Measurements from ENCODE around the gene FST.
A peak's percentile ranks its signal among the peaks of the same experiment; 100 is the strongest.

Gene FST

GRCh38 chr5:53480416-53481158 lies at the start of gene FST:
Gene FST, plus strand, starts transcription at chr5:53480629. Its CDS starts 163 bp downstream, at chr5:53480792.
- no peak within 1 kb of the TSS for H3K27ac ChIP-seq
- no peaks in the 10 kb centered on the region for H3K9me3 ChIP-seq (ENCODE audit: low read depth, low read length)
- no peak for TF ChIP-seq FOXP2 (optimal IDR thresholded peaks at IDR 0.05; ENCODE audit: control extremely low read depth, extremely low read length, insufficient read depth)
- TF ChIP-seq POLR2AphosphoS5 (IDR thresholded peaks at IDR 0.05; ENCODE audit: borderline replicate concordance, low read depth, low read length) = no peak
- no peak for TF ChIP-seq EZH2 (IDR thresholded peaks at IDR 0.05)
- DNase-seq (ENCODE audit: low read depth, low spot score) = no peak
- no peak within 1 kb of the TSS for H3K9ac ChIP-seq (ENCODE audit: insufficient read length)
- H3K4me3 ChIP-seq = peak within 1 kb of the TSS; percentile 74
- no peaks in the 10 kb centered on the region for H3K36me3 ChIP-seq (ENCODE audit: insufficient read depth, low read length)

GRCh38 chr5:53431665-53432064 lies 48.8 kb upstream of the FST start:
- no peaks in the 10 kb centered on the region for H3K36me3 ChIP-seq (ENCODE audit: insufficient read depth, low read length)

GRCh38 chr5:53433026-53433425 lies 47.4 kb upstream of the FST start:
- Histone ChIP-seq H3K36me3 (ENCODE audit: insufficient read depth, low read length) (no peaks in the 10 kb centered on the region), H3K9ac (ENCODE audit: insufficient read length) (no peak overlapping the region), H3K27ac (no peak overlapping the region), H3K9me3 (ENCODE audit: low read depth, low read length) (no peaks in the 10 kb centered on the region), H3K4me3 (no peak overlapping the region)
- TF ChIP-seq POLR2AphosphoS5 (IDR thresholded peaks at IDR 0.05; ENCODE audit: borderline replicate concordance, low read depth, low read length) = no peak
- no peak for TF ChIP-seq EZH2 (IDR thresholded peaks at IDR 0.05)
- no peak for TF ChIP-seq FOXP2 (optimal IDR thresholded peaks at IDR 0.05; ENCODE audit: control extremely low read depth, extremely low read length, insufficient read depth)
- no peak for DNase-seq (ENCODE audit: low read depth, low spot score)

More at GRCh38 chr5:53431665-53432064, 48.8 kb upstream of the FST start:
- no peak overlapping the region for H3K27ac ChIP-seq
- no peak for DNase-seq (ENCODE audit: low read depth, low spot score)
- H3K9me3 ChIP-seq (ENCODE audit: low read depth, low read length) = no peaks in the 10 kb centered on the region
- TF ChIP-seq POLR2AphosphoS5 (IDR thresholded peaks at IDR 0.05; ENCODE audit: borderline replicate concordance, low read depth, low read length) (no peak), EZH2 (IDR thresholded peaks at IDR 0.05) (no peak), FOXP2 (optimal IDR thresholded peaks at IDR 0.05; ENCODE audit: control extremely low read depth, extremely low read length, insufficient read depth) (no peak)
- no peak overlapping the region for H3K4me3 ChIP-seq
- no peak overlapping the region for H3K9ac ChIP-seq (ENCODE audit: insufficient read length)

- H3K4me3 ChIP-seq = no peak overlapping the region
- TF ChIP-seq EZH2 (IDR thresholded peaks at IDR 0.05) (no peak), POLR2AphosphoS5 (IDR thresholded peaks at IDR 0.05; ENCODE audit: borderline replicate concordance, low read depth, low read length) (no peak), FOXP2 (optimal IDR thresholded peaks at IDR 0.05; ENCODE audit: control extremely low read depth, extremely low read length, insufficient read depth) (no peak)
- H3K9ac ChIP-seq (ENCODE audit: insufficient read length) = no peak overlapping the region
- no peak for DNase-seq (ENCODE audit: low read depth, low spot score)
- H3K9me3 ChIP-seq (ENCODE audit: low read depth, low read length) = no peaks in the 10 kb centered on the region
- no peak overlapping the region for H3K27ac ChIP-seq
- H3K36me3 ChIP-seq (ENCODE audit: insufficient read depth, low read length) = no peaks in the 10 kb centered on the region
These were observed 45.9 kb upstream of the FST start for GRCh38 chr5:53434541-53434940.

GRCh38 chr5:53436480-53437191 lies 43.8 kb upstream of the FST start:
- TF ChIP-seq EZH2 (IDR thresholded peaks at IDR 0.05) = no peak
- TF ChIP-seq POLR2AphosphoS5 (IDR thresholded peaks at IDR 0.05; ENCODE audit: borderline replicate concordance, low read depth, low read length) = no peak
- no peak for TF ChIP-seq FOXP2 (optimal IDR thresholded peaks at IDR 0.05; ENCODE audit: control extremely low read depth, extremely low read length, insufficient read depth)
- Histone ChIP-seq H3K27ac (no peak overlapping the region), H3K4me3 (no peak overlapping the region), H3K9me3 (ENCODE audit: low read depth, low read length) (no peaks in the 10 kb centered on the region), H3K9ac (ENCODE audit: insufficient read length) (no peak overlapping the region), H3K36me3 (ENCODE audit: insufficient read depth, low read length) (no peaks in the 10 kb centered on the region)
- DNase-seq (ENCODE audit: low read depth, low spot score) = no peak

GRCh38 chr5:53438079-53438478 lies 42.4 kb upstream of the FST start:
- no peak overlapping the region for H3K4me3 ChIP-seq
- DNase-seq (ENCODE audit: low read depth, low spot score) = no peak
- TF ChIP-seq POLR2AphosphoS5 (IDR thresholded peaks at IDR 0.05; ENCODE audit: borderline replicate concordance, low read depth, low read length) (no peak), EZH2 (IDR thresholded peaks at IDR 0.05) (no peak), FOXP2 (optimal IDR thresholded peaks at IDR 0.05; ENCODE audit: control extremely low read depth, extremely low read length, insufficient read depth) (no peak)
- no peaks in the 10 kb centered on the region for H3K36me3 ChIP-seq (ENCODE audit: insufficient read depth, low read length)
- no peaks in the 10 kb centered on the region for H3K9me3 ChIP-seq (ENCODE audit: low read depth, low read length)
- no peak overlapping the region for H3K27ac ChIP-seq
- no peak overlapping the region for H3K9ac ChIP-seq (ENCODE audit: insufficient read length)

- TF ChIP-seq POLR2AphosphoS5 (IDR thresholded peaks at IDR 0.05; ENCODE audit: borderline replicate concordance, low read depth, low read length) (no peak), FOXP2 (optimal IDR thresholded peaks at IDR 0.05; ENCODE audit: control extremely low read depth, extremely low read length, insufficient read depth) (no peak), EZH2 (IDR thresholded peaks at IDR 0.05) (no peak)
- DNase-seq (ENCODE audit: low read depth, low spot score) = no peak
- no peak overlapping the region for H3K4me3 ChIP-seq
- H3K9ac ChIP-seq (ENCODE audit: insufficient read length) = no peak overlapping the region
- H3K36me3 ChIP-seq (ENCODE audit: insufficient read depth, low read length) = no peaks in the 10 kb centered on the region
- H3K9me3 ChIP-seq (ENCODE audit: low read depth, low read length) = no peaks in the 10 kb centered on the region
- no peak overlapping the region for H3K27ac ChIP-seq
These were observed 41.6 kb upstream of the FST start for GRCh38 chr5:53438486-53439472.

Data from SK-N-MC (cell line).